Mesodermal cell (in vitro differentiated cells): ENCODE results near the gene EYS.

Experiments
- H3K27ac ChIP-seq: 2 replicates; pipeline ENCODE4 v1.7.0; 2013; ENCODE audit warnings: mild to moderate bottlenecking, low read depth, low read length, moderate library complexity; ENCODE audit not compliant: severe bottlenecking
- H3K36me3 ChIP-seq: 2 replicates; pipeline ENCODE4 v1.7.1; 2013; ENCODE audit warnings: mild to moderate bottlenecking, low read length, moderate library complexity; ENCODE audit not compliant: control insufficient read depth, insufficient read depth
- H3K4me1 ChIP-seq: one replicate; pipeline ENCODE4 v1.7.1; 2013; ENCODE audit warnings: mild to moderate bottlenecking, low read length; ENCODE audit not compliant: insufficient read depth, control insufficient read depth, poor library complexity, severe bottlenecking
- H3K4me3 ChIP-seq: 2 replicates; pipeline ENCODE4 v1.7.0; 2013; ENCODE audit warnings: low read length, control low read depth, mild to moderate bottlenecking; ENCODE audit not compliant: insufficient read depth, poor library complexity, severe bottlenecking; ENCODE audit errors: extremely low read depth
- H3K9me3 ChIP-seq: 2 replicates; pipeline ENCODE4 v1.7.1; 2013; ENCODE audit warnings: mild to moderate bottlenecking, low read length, moderate library complexity; ENCODE audit not compliant: control insufficient read depth
- WGBS, 2 experiments: methylation state at CpG; one replicate each; pipeline ENCODE4 v1.1.5; 2013; ENCODE audit warnings: missing lambda C conversion rate in 2 of 2; ENCODE audit not compliant: insufficient coverage in 2 of 2; 5-methylcytosine and 5-hydroxymethylcytosine counted together

The EYS gene

DNA sequence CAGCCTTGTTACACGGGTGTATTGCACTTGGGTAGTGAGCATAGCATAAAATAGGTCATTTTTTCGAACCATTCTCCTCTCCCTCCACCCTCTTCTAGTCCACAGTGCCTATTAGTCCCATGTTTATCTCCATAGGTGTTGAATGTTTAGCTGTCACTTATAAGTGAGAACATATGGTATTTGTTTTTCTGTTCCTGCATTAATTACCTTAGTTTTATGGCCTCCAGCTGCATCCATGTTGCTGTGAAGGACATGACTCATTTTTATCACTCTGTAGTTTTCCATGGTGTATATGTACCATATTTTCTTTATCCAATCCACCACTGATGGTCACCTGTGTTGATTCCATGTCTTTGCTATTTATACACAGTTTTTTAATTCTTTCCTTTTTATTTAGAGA is 889.5 kb downstream of the EYS start:
- H3K4me1 ChIP-seq = no peaks in the 10 kb centered on the region
- H3K36me3 ChIP-seq = no peaks in the 10 kb centered on the region
- no peaks in the 10 kb centered on the region for H3K9me3 ChIP-seq
- H3K4me3 ChIP-seq = no peak overlapping the region
- no peak overlapping the region for H3K27ac ChIP-seq
- WGBS, 2 experiments = 100% methylated on average over 1 of the region's 2 CpGs; no CpG with 5 or more reads in 1 of the 2 experiments

DNA sequence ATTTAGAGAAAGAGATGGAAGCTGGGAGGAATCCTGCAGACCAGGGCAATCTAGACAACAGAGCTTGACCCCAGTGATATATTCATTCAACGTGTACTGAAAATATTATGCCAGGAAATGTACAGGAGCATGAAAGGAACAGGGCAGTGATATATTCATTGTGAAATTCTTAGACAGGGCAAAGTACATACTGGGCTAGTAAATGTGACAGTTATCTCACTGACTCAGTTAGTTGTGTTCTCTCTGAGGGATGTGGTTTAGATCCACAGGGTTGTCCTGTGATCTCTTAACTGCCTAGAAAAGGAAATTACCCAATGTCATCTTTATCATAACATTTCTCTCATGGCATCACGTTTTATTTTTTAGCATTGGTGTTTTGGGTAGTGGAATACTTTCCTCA is 891.3 kb downstream of the EYS start:
- H3K4me1 ChIP-seq = no peaks in the 10 kb centered on the region
- no peak overlapping the region for H3K4me3 ChIP-seq
- no peaks in the 10 kb centered on the region for H3K36me3 ChIP-seq
- no peak overlapping the region for H3K27ac ChIP-seq
- 88 to 91% methylated on average over 1 of the region's 2 CpGs for WGBS, 2 experiments
- no peaks in the 10 kb centered on the region for H3K9me3 ChIP-seq

GRCh38 chr6:64812138-64812537 is 894.9 kb downstream of the EYS start:
- no CpG with 5 or more reads among the region's 4 CpGs for WGBS, 2 experiments
- no peaks in the 10 kb centered on the region for H3K36me3 ChIP-seq
- no peaks in the 10 kb centered on the region for H3K4me1 ChIP-seq
- no peak overlapping the region for H3K27ac ChIP-seq
- no peak overlapping the region for H3K4me3 ChIP-seq
- no peaks in the 10 kb centered on the region for H3K9me3 ChIP-seq

GRCh38 chr6:64811119-64811518 is 895.9 kb downstream of the EYS start:
- H3K27ac ChIP-seq = no peak overlapping the region
- 100% methylated on average over 1 of the region's 1 CpG; no CpG with 5 or more reads in 1 of the 2 experiments for WGBS, 2 experiments
- H3K36me3 ChIP-seq = no peaks in the 10 kb centered on the region
- H3K9me3 ChIP-seq = no peaks in the 10 kb centered on the region
- H3K4me3 ChIP-seq = no peak overlapping the region
- no peaks in the 10 kb centered on the region for H3K4me1 ChIP-seq

DNA sequence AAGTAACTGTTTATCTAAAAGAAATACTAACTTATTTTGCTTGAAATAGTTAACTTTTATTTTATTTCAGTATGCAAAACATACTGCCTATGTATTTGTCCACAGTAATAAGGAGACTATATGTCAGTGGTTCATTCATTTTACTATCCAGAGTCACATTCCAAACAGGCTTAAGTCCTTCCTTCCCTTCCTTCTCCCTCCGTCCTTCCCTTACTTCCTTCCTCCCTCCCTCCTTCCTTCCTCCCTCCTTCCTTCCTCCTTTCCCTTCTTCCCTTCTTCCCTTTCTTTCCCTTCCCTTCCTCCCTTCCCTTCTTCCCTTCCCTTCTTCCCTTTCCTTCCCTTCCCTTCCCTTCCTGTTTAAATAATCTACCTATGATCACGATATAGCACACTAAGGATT is 899.2 kb downstream of the EYS start:
- no peaks in the 10 kb centered on the region for H3K4me1 ChIP-seq
- H3K4me3 ChIP-seq = no peak overlapping the region
- H3K36me3 ChIP-seq = no peaks in the 10 kb centered on the region
- WGBS, 2 experiments = 82 to 100% methylated on average over 1 of the region's 2 CpGs
- no peak overlapping the region for H3K27ac ChIP-seq
- no peaks in the 10 kb centered on the region for H3K9me3 ChIP-seq

DNA sequence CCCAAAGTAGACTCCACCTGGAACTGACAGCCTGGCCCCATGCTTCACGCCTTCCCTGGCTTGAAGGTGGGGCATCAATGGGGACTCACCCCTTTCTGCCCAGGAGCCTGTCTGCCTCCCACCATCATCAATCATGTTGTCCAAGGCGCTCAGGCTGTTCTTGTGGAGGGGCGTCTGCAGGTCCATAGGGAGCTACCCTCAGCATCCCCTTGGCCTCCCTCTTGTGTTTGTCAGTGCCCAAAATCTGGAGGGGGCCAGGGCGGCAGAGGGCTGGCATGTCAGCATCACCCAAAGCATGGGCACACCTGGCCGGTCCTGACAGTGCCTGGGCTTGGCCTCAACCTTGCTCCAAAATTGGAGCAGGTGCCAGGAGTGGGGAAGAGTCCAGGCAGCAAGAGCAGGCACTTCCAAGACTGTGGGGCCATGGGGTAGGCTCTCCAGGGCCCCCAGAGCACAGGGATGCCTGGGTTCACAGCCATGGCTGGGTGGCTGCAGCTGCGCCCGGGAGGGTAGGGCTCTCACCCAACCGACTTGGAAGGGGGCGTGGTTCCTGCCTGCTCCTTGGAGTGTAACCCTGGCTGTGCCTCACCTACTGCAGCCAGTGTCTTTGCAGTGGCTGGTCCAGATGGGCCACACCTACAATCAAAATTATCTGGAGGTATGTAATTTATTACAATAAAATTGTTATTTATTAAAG is 903.4 kb downstream of the EYS start:
- Histone ChIP-seq H3K27ac (no peak overlapping the region), H3K9me3 (no peaks in the 10 kb centered on the region), H3K4me1 (no peaks in the 10 kb centered on the region), H3K4me3 (no peak overlapping the region), H3K36me3 (no peaks in the 10 kb centered on the region)
- WGBS, 2 experiments = 91 to 96% methylated on average over 5 to 6 of the region's 9 CpGs

DNA sequence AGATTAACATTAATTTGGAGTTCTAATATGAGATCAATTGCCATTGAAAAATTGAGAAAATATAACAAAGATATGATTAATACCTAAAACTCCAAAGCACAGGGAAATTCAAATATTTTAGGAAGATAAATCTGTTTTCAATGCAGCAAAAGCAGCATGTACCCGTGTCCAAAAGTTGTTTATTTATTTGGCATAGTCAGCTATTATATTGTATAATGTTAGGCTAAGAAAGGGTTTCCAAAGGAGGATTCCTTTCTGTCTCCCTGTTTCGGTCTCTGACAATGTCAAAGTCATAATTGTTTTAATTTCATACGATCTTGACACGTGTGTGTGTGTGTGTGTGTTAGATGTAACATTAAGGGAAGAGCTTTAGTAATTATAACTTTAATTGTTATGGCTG is 914.5 kb downstream of the EYS start:
- no peaks in the 10 kb centered on the region for H3K4me1 ChIP-seq
- no peaks in the 10 kb centered on the region for H3K36me3 ChIP-seq
- H3K27ac ChIP-seq = no peak overlapping the region
- no peaks in the 10 kb centered on the region for H3K9me3 ChIP-seq
- no peak overlapping the region for H3K4me3 ChIP-seq
- WGBS, 2 experiments = 86 to 88% methylated on average over 1 of the region's 4 CpGs

- no peak overlapping the region for H3K27ac ChIP-seq
- no peaks in the 10 kb centered on the region for H3K4me1 ChIP-seq
- no peaks in the 10 kb centered on the region for H3K36me3 ChIP-seq
- H3K9me3 ChIP-seq = no peaks in the 10 kb centered on the region
- WGBS, 2 experiments = 100% methylated on average over 2 of the region's 3 CpGs
- H3K4me3 ChIP-seq = no peak overlapping the region
Measured at GRCh38 chr6:64789476-64789875, 917.5 kb downstream of the EYS start.

DNA sequence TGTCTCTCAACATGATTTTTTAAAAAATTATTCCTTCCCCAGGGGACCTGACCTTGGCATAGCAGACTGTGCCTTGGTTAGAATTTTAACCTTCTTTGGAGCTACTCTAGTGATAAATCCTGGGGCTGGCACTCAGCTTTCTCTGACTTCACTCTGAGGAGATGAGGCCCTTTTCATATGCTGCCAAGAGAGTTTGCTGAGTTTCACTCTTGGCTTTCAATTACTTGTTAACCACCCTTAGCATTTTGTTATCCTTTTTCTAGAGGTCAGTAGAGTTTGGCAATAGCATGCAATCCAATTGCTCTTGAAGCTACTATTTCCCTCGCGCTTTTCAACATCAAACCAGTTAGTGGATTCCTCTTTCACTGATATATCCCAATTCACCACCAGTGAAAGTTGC is 920.3 kb downstream of the EYS start:
- Histone ChIP-seq H3K9me3 (no peaks in the 10 kb centered on the region), H3K4me3 (no peak overlapping the region), H3K27ac (no peak overlapping the region), H3K4me1 (no peaks in the 10 kb centered on the region), H3K36me3 (no peaks in the 10 kb centered on the region)
- 43% methylated on average over 2 of the region's 2 CpGs; no CpG with 5 or more reads in 1 of the 2 experiments for WGBS, 2 experiments

DNA sequence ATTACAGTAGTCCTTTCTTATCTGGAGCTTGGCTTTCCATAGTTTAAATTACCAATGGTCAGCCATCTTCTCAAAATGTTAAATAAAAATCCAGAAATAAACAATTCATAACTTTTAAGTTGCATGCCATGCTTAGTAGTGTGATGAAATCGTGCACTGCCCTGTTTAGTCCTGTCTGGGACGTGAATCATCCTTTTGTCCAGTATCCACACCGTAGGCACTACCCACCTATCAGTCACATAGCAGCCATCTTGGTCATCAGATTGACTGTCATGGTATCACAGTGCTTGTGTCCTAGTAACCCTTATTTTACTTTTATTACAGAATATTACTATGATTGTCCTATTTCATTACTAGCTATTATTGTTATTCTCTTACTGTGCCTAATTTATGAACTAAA is 924.1 kb downstream of the EYS start:
- 84 to 94% methylated on average over 3 of the region's 3 CpGs for WGBS, 2 experiments
- no peaks in the 10 kb centered on the region for H3K36me3 ChIP-seq

GRCh38 chr6:64777941-64778785 is 928.9 kb downstream of the EYS start:
- 80 to 100% methylated on average over 1 of the region's 3 CpGs for WGBS, 2 experiments

More for the DNA sequence above, 924.1 kb downstream of the EYS start:
- H3K27ac ChIP-seq = no peak overlapping the region
- H3K4me3 ChIP-seq = no peak overlapping the region
- H3K4me1 ChIP-seq = no peaks in the 10 kb centered on the region
- H3K9me3 ChIP-seq = no peaks in the 10 kb centered on the region

More at GRCh38 chr6:64777941-64778785, 928.9 kb downstream of the EYS start:
- no peaks in the 10 kb centered on the region for H3K9me3 ChIP-seq
- H3K4me1 ChIP-seq = no peaks in the 10 kb centered on the region
- H3K27ac ChIP-seq = no peak overlapping the region
- H3K4me3 ChIP-seq = no peak overlapping the region
- no peaks in the 10 kb centered on the region for H3K36me3 ChIP-seq
